Stimulated activated CD4-positive, alpha-beta T cell treated with anti-CD3 and anti-CD28 coated beads, Interleukin-12 subunit alpha, Interleukin-12 subunit beta, amount 100 ng/mL, for 48 hours (primary cell): Measurements from ENCODE around the gene ADGRL2.

ENCODE experiments used
- DNase-seq, 3 donors: peaks; one replicate each; pipeline ENCODE4 v3.0.0-alpha.2; 2020; ENCODE audit warnings: low read depth in 2 of 3, low spot score in 1 of 3

The ADGRL2 gene

DNA sequence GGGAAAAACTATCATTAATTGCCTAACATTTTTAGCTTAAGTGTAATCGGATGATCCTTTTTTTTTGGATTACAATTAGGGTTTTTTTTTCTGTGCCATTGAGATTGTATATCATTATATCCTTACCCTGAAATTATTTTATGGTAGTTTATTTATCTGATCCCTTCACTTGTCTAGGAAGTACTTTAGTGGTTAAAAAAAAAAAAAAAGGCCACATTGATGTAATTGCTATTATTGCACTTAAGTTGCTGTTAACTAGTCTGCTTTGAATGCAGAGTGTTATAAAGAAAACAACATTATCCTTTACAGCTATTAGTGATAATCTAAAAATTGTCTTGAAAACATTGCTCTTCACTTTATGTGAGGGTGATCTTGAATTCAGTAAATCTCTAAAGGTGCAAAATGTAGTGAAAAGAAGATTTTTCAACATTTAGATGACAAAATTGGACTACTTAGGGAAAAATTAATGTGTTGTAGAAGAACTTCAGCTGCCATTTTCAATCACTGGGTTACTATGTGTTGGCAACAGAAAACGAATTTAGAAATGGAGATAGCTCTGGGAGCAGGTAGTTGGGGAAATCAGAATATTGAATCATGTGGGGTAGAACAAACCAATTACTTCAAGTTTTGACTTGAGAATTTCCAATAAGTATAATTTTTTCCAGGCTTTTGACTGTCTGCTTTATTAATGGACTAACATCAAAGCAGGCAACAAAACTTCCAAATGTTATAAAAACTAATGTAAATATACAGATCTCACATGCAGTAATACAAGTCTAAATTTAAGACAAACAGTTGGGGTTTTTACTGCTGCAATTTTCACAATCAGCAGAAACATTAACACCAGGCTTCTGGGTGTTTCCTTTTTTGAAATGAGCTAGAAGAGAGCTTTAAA is 5.0 kb downstream of the ADGRL2 start:
- no peak for DNase-seq

DNA sequence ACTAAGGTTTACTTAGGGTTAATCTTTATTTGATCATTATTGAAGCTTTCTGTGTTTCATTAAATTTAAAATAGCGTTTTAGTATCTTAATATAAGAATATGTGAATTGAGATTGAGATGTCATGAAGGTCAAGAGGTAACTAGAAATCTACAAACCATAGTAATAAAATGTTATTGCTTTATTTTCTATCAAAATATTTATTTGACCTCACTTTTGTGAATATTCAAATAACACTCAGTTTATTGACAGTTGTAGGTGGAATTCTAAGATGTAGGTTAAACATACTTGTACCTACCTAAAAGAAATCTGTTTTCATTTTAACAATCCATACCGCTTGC is 5.7 kb downstream of the ADGRL2 start:
- DNase-seq: no peak

DNA sequence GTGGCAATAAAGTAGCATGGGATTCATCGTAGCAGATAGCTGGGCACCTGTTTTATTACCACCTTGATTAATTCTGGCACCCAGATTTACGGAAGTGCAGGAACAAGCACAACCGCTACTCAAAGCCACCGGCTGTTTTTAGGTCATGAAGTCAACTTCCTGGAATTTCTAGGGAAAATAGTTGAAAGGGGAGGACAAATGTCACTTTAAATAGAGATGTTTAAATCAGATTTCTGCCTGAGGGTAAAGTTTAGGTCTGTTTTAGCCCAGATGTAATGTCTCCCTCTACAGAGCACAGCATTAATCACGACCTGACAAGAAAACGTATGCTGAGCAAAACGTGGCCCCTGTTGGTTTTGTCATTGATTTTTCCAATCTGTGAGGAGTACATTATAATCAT is 8.0 kb downstream of the ADGRL2 start:
- no peak for DNase-seq

DNA sequence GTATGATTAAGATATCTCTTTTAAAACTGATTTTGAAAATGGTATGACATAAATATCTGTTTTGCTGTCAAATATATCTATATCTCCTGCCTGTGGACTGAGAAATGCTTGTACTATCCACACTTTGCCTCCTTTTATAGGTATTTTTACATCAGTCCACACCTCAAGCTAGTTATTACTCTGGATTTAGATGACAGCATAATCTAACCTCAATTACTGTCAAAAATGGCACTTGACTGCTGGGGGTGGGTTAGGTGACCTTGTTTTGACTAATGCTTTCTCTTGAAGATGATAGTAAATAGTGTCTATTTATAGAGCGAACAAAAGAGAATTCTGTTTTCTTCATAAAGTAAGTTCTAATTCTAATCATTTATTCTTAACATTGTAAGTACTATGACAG is 9.1 kb downstream of the ADGRL2 start:
- no peak for DNase-seq

DNA sequence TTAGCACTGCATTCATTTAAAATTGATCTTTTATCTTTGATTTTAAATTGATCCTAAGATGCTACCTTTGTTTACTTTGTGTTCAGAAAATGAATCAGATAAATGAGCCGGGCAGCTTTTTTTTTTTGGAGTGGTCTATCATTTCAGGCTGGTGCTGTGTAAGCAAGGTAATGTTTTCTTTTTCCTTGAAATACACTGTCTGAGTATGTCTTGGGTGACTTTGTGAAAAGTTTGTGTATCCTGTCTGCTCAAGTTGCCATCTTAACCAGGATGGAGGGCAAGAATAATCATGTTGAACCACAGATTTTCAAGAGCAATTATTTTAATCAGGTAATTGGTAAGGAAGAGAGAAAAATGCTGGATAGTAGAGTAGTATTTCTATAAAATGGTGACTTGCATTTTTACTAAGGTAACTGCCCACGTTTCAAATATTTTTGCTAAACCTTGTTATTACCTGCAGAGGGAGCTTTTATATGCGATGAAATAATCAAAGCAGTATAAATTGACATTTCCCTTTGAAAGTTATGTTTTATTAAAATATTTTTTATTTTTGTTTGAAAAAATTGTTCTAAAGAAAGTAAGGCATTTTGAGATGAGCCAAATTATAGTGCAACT is 11.1 kb downstream of the ADGRL2 start:
- DNase-seq: no peak

DNA sequence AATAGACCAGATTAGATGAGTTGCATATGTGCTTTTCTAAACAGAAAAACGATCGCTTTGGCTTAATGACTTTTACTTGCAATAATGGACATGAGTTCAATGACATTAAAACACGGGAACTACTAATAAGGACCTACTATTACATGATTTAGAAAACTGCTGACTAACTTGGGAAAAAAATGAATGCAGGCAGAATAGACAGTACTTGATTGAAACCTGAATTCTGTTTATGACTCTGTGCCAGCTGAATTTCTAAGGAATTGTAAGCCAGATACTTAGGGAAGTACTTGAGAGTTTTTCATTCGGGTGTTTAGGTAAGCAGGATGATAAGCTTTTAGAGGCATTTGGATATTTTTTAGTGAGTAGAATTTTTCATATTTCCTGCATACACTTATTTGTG is 12.0 kb downstream of the ADGRL2 start:
- DNase-seq: no peak

DNA sequence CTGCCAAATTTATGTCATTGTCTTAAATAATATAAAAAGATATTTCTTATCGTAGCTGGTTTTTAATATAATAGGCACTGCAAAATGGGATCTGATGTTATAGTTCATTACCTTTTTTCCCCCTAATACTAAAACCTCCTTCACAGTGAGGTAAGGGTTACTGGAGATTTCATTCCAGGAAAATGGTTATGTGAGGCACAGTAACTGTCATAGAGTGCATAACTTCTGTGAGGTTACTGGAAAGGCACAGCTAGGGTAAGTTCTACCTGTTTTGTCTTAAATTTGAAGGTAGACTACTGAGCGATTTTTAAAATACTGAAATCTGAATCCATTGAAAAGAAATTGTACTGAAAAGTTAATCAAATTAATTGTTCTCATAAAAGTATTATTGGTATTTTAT is 13.0 kb downstream of the ADGRL2 start:
- DNase-seq: no peak

DNA sequence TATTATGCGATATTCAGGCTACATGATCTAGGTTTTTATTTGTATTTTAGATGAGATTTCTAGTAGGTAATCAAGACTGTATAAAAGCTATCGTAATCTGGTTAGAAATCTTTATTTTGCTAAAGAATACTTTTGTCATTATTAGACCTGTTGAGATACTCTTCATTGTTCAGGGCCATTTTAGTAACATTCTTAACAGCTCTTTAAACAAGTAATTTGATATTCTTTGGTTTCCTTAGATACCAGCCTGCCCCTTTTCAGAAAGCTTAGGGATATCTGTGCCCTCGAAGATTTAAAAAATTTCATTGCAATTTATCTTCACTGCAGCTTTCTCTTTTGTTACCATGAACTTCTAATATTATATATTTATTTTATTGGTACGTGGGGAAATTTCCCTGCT is 18.9 kb downstream of the ADGRL2 start:
- no peak for DNase-seq

DNA sequence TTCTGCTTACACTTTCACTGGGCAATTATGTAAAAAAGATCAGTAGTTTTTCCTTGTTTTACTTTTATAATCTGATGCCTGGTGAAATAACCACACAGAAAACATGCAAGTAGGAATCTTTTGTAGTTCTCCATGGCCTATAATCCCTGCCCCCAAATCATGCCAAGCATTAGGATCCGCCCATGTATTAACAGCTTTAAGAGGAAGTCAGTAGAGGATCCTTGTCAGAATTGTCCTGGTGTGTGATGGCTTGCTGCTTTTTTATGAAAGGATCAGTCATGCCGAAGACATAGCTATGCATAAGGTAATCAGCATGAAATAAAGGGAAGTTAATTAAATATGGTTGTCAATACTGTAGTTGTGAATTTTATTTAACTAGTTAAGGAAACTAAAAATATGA is 20.0 kb downstream of the ADGRL2 start:
- DNase-seq: no peak

DNA sequence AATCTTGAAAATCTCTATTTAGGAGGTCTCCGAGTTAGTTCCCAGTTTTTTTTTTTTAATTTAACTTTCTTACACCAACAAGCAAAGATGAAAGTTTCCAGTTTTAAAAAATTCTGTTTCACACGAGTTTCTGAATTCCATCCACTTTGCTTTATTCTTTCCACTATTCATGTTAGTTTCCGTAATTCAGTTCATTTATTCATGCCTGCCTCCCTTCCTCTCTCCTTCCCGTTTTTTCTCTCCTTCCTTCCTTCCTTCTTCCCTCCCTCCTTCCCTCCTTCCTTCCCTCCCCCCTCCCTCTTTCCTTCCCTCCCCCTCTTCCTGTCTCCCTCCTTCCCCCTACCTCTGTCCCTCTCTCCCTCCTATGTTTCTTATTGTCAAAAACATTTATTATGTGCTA is 22.3 kb downstream of the ADGRL2 start:
- no peak for DNase-seq

DNA sequence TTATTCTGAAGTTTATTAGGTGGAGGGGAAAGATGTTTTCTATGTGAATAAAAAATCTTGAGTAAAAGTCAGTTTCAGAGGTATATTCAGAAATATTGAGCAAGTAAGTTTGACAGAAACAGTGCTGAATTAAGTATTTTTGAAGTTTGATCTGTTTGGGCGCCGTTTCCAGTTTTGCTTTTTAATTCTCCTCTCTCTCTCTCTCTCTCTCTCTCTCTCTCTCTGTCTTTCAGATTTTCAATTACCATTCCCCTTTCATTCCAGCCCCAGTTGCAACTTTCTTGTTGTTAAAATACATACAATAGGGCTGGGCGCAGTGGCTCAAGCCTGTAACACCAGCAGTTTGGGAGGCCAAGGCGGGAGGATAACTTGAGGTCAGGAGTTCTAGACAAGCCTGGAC is 24.0 kb downstream of the ADGRL2 start:
- no peak for DNase-seq

DNA sequence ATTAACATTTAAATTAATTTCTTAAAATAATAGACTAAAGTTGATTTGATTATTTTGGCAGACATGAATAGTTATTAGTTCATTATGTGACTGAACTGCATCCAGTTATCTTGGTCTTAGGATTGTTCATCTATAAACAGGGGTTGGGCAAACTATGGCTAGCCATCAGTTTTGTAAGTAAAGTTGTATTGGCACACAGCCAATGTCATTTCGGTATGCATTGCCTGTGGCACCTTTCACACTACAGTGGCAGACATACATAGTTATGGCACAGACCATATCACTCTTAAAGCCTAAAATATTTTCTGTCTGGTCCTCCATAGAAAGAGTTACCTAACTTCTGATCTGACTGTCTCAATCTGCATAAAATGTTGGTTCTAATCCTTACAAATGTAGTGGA is 27.2 kb downstream of the ADGRL2 start:
- DNase-seq: no peak

DNA sequence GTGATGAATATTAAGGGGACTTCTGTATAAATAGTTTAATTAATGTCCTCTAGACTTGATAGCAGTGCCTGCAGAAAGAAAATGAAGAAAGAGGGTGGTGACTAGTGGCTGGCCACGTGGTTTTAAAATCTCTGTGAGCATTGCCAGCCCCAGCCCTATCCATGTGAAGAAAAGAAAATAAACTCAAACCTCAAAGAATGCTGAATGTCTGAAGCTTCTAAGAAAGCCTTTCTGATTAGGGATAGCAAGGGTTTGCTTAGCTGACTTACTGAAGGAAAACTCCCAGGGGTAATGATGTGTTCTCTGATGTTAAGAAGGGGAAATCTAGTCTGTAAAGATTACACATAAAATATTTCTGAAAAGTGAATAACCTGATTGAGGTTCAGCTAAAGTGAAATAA is 31.8 kb downstream of the ADGRL2 start:
- DNase-seq: no peak

DNA sequence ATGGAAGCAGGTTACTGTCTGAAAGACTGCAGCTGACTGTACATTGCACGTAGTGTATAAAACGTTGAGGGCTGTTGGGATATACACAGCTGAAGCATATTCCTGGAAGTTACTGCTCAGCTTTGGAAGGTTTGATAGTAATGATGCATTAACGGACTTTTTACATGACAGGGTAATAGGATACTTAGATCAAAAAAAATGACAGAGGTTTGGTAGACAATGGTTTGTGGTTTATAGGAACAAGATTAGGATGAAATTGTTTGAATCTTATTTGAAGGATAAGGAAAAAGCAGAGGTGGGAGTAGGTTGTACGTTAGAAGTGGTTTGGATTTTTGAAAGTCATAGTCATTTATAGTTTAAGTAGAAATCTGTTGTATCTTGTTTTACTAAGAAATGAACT is 33.0 kb downstream of the ADGRL2 start:
- no peak for DNase-seq

DNA sequence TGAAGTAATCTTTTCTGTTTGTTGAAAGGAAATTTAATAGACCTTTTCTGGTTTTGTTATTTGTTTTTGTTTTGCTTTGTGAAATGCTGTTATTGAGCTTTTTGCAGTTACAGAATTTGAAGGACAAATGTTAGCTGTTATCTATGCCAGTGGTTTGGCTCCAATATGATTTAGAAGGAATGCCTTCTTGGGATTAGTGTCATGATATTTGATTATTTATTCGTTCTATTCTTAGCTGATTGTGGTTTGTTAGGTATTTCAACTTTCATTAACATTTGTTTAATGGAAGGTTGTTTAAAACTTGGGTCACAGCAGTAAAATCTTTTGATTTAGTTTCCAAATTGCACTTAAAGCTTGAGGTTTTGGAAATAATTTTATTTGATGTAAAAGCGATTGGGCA is 33.5 kb downstream of the ADGRL2 start:
- no peak for DNase-seq

DNA sequence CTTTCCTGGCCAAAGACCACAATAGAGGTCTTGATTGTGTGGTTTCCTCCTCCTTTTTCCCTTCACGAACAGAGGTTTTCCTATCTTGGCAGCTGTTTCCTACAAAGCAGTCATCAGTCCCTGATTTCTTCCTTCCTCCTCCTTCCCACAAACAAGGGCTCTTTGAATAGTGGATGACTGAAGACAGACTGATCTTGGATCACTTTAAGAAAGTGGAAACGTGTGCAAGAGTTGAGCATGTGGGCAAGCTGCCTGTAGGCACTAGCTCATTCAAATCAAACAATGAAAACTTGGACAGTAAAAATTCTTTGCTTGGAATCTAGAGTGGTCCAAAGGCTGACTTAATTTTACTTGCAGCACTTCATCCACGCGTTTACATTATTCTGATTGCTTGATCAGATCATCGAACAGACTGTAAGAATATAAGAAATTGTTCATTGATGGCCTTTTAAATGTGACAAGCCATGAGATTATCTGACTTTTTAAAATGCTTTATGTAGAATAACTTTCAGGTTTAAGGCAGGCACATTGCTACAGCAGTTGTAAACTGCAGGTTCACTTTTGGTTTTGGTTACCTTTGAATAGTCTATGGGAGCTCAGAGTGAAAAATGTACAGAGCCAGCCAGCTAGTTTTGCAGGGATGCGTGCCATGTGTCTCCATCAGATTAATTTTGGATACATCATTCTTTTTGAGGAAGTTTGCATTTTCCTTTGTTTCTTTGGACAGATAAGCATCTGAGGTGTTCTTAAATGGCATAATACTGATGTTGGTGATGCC is 34.4 kb downstream of the ADGRL2 start:
- no peak for DNase-seq

DNA sequence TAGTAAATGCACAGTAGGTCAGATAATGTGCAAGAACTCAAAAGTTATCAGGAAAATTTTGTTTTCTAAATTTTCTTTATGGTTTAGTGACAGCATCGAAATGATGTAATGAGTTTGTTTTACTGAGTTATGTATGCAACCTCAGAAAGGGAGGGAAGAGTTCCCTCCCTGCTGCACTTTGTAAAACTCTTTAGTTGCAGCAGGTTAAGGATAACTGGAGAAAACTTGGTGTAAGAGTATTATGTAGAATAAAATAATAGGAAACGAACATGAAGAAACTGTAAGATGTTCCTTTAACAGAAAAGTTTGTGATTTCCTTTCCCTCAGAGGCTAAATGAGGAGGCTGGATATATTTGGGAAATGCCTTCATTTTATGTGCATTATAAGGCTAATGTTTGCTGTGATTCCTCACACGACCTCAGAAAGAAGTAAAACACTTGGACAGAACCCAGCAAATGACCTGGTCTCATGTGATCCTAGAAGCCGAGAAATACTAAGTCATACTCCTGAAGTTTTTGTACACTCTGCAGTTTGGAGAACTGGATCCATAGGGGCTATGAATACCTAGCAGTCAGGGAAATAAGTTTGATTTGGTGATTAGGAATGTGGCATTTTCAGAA is 35.4 kb downstream of the ADGRL2 start:
- no peak for DNase-seq

DNA sequence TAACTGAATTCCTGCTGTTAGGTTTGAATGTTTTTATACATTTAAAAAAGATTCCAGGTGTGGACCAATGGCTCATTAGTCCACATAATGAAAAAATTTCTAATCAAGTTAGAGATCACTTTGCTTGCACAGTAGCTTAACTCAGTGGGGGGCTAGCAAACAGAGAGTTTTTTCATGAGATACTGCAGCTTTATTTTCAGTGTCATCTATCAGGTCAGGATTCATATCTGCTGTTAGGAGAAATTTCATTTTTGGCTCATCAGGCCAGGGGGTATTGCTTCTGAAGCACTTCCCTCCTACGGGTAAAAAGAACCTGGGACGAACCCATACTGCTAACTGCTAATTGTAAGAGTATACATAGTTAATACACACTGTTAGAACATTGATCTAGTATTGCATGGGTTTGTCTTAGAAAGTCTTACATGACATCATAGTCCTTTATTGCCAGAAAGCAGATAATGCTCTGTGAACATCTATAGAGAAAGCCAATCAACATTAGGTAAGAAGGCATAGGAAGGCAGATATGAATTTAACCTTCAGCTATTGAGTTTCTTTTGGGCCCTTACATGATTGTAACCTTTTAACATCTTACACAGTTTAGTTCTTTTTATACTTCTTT is 38.0 kb downstream of the ADGRL2 start:
- DNase-seq: no peak

DNA sequence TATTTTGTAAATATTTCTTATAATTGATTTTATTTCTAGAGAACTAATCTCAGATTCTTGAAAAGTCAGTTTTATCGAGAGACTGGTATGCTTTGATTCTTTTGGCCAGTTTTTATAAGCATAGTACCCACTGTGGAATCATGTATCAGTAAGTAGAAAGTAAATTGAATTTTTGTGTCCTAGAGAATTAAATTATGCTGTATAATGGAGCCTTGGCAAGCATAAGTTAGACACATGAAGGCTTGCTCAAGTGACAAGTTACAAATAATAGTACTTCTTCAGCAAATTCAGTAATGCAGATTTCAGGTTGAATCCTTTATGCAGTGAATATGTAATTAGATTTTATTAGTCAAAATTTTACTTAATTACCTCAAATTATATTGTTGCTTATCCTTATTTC is 40.1 kb downstream of the ADGRL2 start:
- no peak for DNase-seq

DNA sequence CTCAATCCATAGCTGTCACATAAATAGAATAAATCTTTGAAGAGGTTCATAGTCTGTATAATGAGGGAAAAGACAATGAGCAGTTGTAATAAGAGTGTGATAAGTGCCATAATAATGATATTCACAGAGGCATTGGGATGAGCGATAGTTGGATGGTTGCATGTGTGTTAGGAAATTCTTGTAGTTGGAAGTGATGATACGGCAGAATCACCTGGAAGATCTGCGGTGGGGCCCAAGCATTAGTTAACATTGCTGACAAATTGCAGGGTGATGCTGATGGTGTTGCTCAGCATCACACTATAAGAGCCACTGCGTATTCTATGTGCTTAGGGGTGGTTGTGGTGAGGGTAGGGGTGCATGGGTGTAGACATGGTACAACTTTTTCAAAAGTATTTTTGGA is 41.1 kb downstream of the ADGRL2 start:
- DNase-seq: no peak

DNA sequence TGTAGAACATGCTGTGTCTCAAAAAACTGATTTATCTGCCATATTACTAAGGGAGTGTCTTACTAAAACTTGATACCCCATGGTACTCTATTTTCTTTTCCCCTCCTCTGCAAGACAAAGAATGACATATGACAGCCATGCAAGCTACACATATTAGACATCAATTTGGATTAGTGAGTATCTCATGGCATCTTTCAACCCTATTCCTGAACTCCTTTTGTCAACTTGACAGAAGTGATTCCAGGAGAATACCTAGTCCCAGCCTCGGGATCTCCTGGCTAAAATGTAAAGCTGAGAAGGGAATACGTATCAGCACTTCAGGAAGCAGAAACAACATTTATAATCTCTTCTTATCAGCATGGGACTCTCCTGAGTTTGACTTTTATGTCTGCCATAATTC is 43.7 kb downstream of the ADGRL2 start:
- no peak for DNase-seq
